Esophagus squamous epithelium (tissue), 5 donors: Measurements from ENCODE around the gene PRDX1. TPM values are rescaled to one million over a fixed set of nuclear protein-coding genes. Genes with fewer than 3 reads are reported as not detected.
A peak's percentile ranks its signal among the peaks of the same experiment; 100 is the strongest.
"Not testable (repeated sequence)": the region's sequence is repeated elsewhere in the genome, so short reads cannot be mapped to it uniquely, and the experiment has no call there.

ENCODE experiments used
- DNase-seq: peaks from one replicate; lab custom pipeline; 2025; lab: John Stamatoyannopoulos, UW
- H3K27ac ChIP-seq, 4 donors: fragments of 200-600 bp; sonication (generic); one replicate each; pipeline ENCODE4 v1.5.1; 2016 to 2019; ENCODE audit warnings: mild to moderate bottlenecking in 1 of 4
- H3K27me3 ChIP-seq, 4 donors: fragments of 200-600 bp; sonication (generic); 1 replicate in 3 of 4; 2 replicates in 1 of 4; pipeline versions ENCODE4 v1.5.1 to v1.6.0; 2017 to 2021; ENCODE audit warnings: antibody characterized with exemption in 1 of 4
- H3K36me3 ChIP-seq, 3 donors: fragments of 200-600 bp; sonication (generic); one replicate each; pipeline ENCODE4 v1.5.1; 2016 to 2019
- H3K4me1 ChIP-seq, 3 donors: fragments of 200-600 bp; sonication (generic); one replicate each; pipeline ENCODE4 v1.5.1; 2017 to 2019
- H3K4me3 ChIP-seq, 4 donors: fragments of 200-600 bp; sonication (generic); 1 replicate in 3 of 4; 2 replicates in 1 of 4; pipeline ENCODE4 v1.5.1; 2016 to 2019; ENCODE audit warnings: mild to moderate bottlenecking in 2 of 4, moderate library complexity in 1 of 4
- H3K9me3 ChIP-seq, 3 donors: fragments of 200-600 bp; sonication (generic); one replicate each; pipeline ENCODE4 v1.5.1; 2016 to 2019
- POLR2A ChIP-seq, 4 donors: fragments of 450-650 bp; IDR thresholded peaks; one replicate each; pipeline ENCODE4 v1.6.1; 2017; ENCODE audit warnings: antibody characterized with exemption in 4 of 4, mild to moderate bottlenecking in 4 of 4, moderate library complexity in 3 of 4
- WGBS, 2 donors: methylation state at CpG; one replicate each; pipeline ENCODE4 v1.1.5; 2018; 5-methylcytosine and 5-hydroxymethylcytosine counted together
- intact Hi-C: fragments of 100-400 bp; cut with DNase I; formaldehyde crosslinking; loops from one replicate; pipeline ENCODE4 v1.15.0; 2022
- total RNA-seq, 4 donors: library from RNA; depleted of rRNA; stranded (reverse); fragments of >200 nt; gene quantifications; one replicate each; pipeline ENCODE4 v1.1.0, GENCODE V29; 2016
- TF ChIP-seq, protein P1 (sequence below), 6 experiments: fragments of 450-650 bp in 4 of 6; fragments of 200-600 bp in 2 of 6; sonication (generic) in 2 of 6; IDR thresholded peaks; one replicate each; pipeline ENCODE4 v1.5.1; 2016 to 2019; ENCODE audit warnings: antibody characterized with exemption in 6 of 6, mild to moderate bottlenecking in 4 of 6, moderate library complexity in 4 of 6
- donor health status: DM: yes; HTN: yes; CAD: no.

PRDX1 gene
- total RNA-seq, 4 donors from 2014 or later = 531 to 1,461 (median 1,071) TPM

DNA sequence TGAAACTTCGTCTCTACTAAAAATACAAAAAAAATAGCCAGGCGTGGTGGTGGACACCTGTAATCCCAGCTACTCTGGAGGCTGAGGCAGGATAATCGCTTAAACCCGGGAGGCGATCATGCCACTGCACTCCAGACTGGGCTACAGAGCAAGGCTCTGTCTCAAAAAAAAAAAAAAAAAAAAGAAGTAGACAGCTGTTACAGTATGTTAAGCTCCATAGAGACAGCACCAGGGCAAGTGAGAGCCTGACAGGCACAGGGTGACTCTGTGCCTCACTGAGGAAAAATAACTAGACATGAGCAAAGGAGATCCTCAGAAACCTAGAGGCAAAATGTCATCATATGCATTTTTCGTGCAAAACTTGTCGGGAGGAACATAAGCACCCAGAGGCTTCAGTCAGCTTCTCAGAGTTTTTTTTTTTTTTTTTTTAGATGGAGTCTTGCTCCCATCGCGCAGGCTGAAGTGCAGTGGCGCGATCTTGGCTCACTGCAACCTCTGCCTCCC, 9.0 kb upstream of the PRDX1 start:
- intact Hi-C loops = no loop called here
- H3K4me1 ChIP-seq = peaks cover 0 to 11% (median 1%) of the 10 kb centered on the region in 3 donors
- H3K36me3 ChIP-seq = no peaks in the 10 kb centered on the region
- 92 to 98% methylated on average over 11 of the region's 11 CpGs for WGBS, 2 donors
- no peak overlapping the region for H3K27ac ChIP-seq
- no peak for TF ChIP-seq POLR2A (IDR thresholded peaks at IDR 0.05)
- TF ChIP-seq, protein P1, sequence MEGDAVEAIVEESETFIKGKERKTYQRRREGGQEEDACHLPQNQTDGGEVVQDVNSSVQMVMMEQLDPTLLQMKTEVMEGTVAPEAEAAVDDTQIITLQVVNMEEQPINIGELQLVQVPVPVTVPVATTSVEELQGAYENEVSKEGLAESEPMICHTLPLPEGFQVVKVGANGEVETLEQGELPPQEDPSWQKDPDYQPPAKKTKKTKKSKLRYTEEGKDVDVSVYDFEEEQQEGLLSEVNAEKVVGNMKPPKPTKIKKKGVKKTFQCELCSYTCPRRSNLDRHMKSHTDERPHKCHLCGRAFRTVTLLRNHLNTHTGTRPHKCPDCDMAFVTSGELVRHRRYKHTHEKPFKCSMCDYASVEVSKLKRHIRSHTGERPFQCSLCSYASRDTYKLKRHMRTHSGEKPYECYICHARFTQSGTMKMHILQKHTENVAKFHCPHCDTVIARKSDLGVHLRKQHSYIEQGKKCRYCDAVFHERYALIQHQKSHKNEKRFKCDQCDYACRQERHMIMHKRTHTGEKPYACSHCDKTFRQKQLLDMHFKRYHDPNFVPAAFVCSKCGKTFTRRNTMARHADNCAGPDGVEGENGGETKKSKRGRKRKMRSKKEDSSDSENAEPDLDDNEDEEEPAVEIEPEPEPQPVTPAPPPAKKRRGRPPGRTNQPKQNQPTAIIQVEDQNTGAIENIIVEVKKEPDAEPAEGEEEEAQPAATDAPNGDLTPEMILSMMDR (IDR thresholded peaks at IDR 0.05) = no peak
- DNase-seq = no peak
- H3K27me3 ChIP-seq = no peaks in the 10 kb centered on the region
- no peak overlapping the region for H3K4me3 ChIP-seq
- no peaks in the 10 kb centered on the region for H3K9me3 ChIP-seq

DNA sequence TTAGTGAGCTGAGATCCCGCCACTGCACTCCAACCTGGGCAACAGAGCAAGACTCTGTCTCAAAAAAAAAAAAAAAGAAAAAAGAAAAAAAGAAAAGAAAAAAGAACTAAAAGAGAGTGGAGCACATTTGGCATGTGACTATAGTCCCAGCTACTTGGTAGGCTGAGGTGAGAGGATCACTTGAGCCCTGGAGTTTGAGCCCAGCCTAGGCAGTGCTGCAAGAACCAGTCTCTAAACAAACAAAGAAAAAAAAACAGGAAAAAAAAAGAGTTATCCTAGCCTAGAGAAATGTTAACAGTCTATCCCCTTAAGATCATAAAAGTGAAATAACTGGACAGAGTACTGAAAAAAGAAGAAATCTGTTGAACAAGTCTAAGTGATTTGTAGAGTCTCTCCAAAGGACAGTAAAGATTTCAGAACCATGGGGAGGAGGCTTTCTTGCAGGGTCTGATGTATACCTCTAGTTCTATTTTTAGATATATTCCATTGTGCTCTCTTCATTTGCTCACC, 4.5 kb upstream of the PRDX1 start:
- Histone ChIP-seq H3K36me3 (no peaks in the 10 kb centered on the region), H3K4me1 (peaks cover 0 to 36% (median 12%) of the 10 kb centered on the region in 3 donors), H3K4me3 (no peak overlapping the region), H3K27ac (peak overlapping the region in 1 of 4 donors; percentile 0), H3K9me3 (no peaks in the 10 kb centered on the region), H3K27me3 (no peaks in the 10 kb centered on the region)
- intact Hi-C loops = no loop called here
- DNase-seq = no peak
- 100% methylated on average over 1 of the region's 1 CpG for WGBS, 2 donors
- TF ChIP-seq, protein P1 (IDR thresholded peaks at IDR 0.05) = no peak
- TF ChIP-seq POLR2A (IDR thresholded peaks at IDR 0.05) = no peak

DNA sequence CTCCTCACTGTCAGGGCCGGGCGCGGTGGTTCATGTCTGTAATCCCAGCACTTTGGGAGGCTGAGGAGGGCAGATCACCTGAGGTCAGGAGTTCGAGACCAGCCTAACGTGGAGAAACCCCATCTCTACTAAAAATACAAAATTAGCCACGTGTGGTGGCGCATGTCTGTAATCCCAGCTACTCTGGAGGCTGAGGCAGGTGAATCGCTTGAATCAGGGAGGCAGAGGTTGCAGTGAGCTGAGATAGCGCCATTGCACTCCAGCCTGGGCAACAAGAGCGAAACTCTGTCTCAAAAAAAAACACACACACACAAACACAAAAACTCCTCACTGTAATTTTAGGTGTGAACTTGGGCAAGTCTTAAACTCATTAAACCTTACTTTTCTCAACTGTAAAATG, 2.3 kb upstream of the PRDX1 start:
- H3K4me3 ChIP-seq, H3K27me3 ChIP-seq, H3K36me3 ChIP-seq, H3K9me3 ChIP-seq, DNase-seq, intact Hi-C loops: not testable (repeated sequence)
- Histone ChIP-seq H3K4me1 (peaks cover 5 to 51% (median 20%) of the 10 kb centered on the region in 3 donors), H3K27ac (peak overlapping the region in 2 of 4 donors; percentile 95 to 99)
- WGBS, 2 donors = 83 to 90% methylated on average over 10 of the region's 10 CpGs

DNA sequence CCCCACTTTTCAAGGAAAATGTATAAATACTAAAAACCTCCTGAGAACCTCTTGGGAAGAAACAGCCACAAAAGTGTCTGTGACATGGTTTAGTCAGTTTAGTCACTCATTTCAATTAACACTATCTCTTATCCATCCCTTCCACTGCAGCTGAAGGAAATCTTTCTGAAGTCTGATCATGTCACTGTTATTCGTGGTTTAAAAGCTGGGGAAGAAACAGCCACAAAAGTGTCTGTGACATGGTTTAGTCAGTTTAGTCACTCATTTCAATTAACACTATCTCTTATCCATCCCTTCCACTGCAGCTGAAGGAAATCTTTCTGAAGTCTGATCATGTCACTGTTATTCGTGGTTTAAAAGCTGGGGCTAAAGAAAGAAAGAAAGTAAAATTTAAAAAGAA, 1.8 kb upstream of the PRDX1 start:
- H3K27me3 ChIP-seq, H3K36me3 ChIP-seq, H3K9me3 ChIP-seq, DNase-seq, intact Hi-C loops, H3K4me3 ChIP-seq: not testable (repeated sequence)
- 58 to 76% methylated on average over 2 of the region's 2 CpGs for WGBS, 2 donors
- Histone ChIP-seq H3K4me1 (peaks cover 10 to 56% (median 25%) of the 10 kb centered on the region in 3 donors), H3K27ac (peak overlapping the region in 3 of 4 donors; percentile 95 to 99 (median 99))

DNA sequence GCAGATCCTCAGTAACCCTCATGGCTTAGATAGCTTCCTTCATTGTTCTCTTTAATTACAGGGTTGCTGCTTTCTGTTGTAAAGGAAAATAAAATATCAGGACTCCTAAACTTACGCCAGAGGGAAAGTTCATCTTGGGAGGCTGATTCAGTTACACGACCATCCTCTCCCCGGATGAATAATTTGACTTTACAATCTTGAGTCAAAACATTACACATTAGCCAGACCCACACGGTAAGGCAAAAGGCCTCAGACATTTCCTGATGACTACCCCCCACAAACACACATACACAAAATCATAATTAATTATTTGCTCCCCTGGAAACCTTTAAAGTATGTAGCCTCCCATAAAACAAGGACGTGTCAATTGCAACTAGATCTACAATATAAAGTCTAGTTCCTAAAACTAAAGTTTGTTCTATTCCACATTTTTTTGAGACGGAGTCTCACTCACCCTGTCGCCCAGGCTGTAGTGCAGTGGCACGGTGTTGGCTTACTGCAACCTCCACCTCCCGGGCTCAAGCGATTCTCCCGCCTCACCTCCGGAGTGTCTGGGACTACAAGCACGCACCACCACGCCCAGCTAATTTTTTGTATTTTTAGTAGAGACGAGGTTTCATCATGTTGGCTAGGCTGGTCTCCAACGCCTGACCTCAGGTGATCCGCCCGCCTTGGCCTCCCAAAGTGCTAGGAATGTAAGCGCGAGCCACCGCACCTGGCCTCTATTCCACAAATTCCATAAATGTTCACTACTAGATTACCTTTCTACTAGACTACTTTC, 830 bp upstream of the PRDX1 start:
- intact Hi-C loops = no loop called here
- peak overlapping the region; percentile 90 to 99 (median 97) for H3K27ac ChIP-seq
- peaks cover 0 to 13% (median 0%) of the 10 kb centered on the region in 3 donors for H3K36me3 ChIP-seq
- TF ChIP-seq, protein P1 (IDR thresholded peaks at IDR 0.05) = no peak
- peak in 2 of 4 donors; percentile 16 to 25 for TF ChIP-seq POLR2A (IDR thresholded peaks at IDR 0.05)
- H3K4me3 ChIP-seq = peak overlapping the region; percentile 70 to 98 (median 84)
- no peaks in the 10 kb centered on the region for H3K9me3 ChIP-seq
- 63 to 74% methylated on average over 21 of the region's 21 CpGs for WGBS, 2 donors
- no peaks in the 10 kb centered on the region for H3K27me3 ChIP-seq
- no peak for DNase-seq
- peaks cover 11 to 65% (median 27%) of the 10 kb centered on the region in 3 donors for H3K4me1 ChIP-seq

DNA sequence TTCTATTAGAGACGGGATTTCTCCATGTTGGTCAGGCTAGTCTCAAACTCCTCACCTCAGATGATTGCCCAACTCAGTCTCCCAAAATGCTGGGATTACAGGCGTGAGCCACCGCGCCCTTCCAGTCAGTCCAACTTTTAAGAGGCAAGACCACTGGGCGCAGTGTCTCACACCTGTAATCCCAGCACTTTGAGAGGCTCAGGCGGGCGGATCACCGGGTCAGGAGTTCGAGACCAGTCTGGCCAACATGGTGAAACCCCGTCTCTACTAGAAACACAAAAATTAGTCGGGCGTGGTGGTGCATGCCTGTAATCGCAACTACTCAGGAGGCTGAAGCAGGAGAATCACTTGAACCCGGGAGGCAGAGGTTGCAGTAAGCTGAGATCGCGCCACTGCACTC, 1.9 kb downstream of the PRDX1 start:
- H3K27ac ChIP-seq = peak overlapping the region; percentile 25 to 72 (median 44)

More for the DNA sequence above, 1.9 kb downstream of the PRDX1 start:
- H3K27me3 ChIP-seq, intact Hi-C loops, H3K9me3 ChIP-seq, DNase-seq: not testable (repeated sequence)
- Histone ChIP-seq H3K36me3 (peaks cover 8 to 40% (median 20%) of the 10 kb centered on the region in 3 donors), H3K4me1 (peaks cover 21 to 71% (median 38%) of the 10 kb centered on the region in 3 donors), H3K4me3 (peak overlapping the region; percentile 70 to 98 (median 84))
- WGBS, 2 donors = 54 to 77% methylated on average over 10 to 16 of the region's 16 CpGs
